ENCODE data around the gene PBX1. TPM values are rescaled to one million over a fixed set of nuclear protein-coding genes. Genes with fewer than 3 reads are reported as not detected.

Gene PBX1
- total and polyA plus RNA-seq, 2 experiments from 2014 or later = 40.0 to 104 TPM

DNA sequence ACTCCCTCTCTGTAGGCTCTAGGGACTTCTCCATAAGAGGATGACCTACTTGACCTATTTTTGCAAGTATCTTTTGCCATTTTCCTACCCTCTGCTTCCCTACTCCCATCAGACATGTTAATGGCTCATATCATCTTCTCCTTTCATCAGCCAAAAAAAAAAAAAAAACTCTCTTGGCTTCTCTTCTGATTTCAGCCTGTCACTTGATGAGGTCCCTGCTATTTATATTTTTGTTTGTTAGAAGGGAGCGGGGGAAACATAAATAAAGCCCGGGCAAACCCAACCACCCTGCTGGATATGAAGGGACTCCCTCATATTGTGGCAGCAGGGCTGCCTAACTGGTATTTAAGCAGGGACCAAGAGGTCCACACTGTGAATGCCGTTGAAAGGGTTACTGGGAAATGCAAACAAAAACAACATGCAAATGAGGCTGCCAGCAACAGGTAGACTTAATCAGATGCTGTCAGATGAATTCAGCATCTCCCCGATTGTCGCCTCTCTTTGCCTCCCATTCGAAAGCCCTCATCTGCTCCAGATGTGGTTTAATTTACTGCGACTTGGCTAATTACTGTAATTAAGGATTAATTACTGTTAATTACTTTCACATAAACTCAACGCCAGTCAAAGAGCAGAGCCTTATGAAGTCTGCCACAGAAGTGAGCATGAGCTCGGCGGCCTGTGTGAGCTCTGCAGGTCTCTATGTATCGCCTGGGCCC, 172.3 kb downstream of the PBX1 start:
- Histone ChIP-seq H3K36me3 (ENCODE audit: insufficient read depth) (no peaks in the 10 kb centered on the region), H4K20me1 (replicated peaks; ENCODE audit: insufficient read depth) (peaks cover 35% of the 10 kb centered on the region), H3K79me2 (replicated peaks; ENCODE audit: insufficient read depth) (peaks cover 98% of the 10 kb centered on the region), H3K4me2 (0 out of 2 replicates have a peak overlapping the region, but pooled peaks have one; percentile 29), H3K4me3 (no peak overlapping the region), H3K27ac (ENCODE audit: low read depth) (0 out of 2 replicates have a peak overlapping the region, but pooled peaks have one; percentile 23), H3K4me1 (ENCODE audit: insufficient read depth) (peaks cover 51% of the 10 kb centered on the region), H3K27me3 (ENCODE audit: insufficient read depth) (no peaks in the 10 kb centered on the region), H3F3A (replicated peaks; ENCODE audit: low read depth) (no peaks in the 10 kb centered on the region), H3K9me2 (ENCODE audit: insufficient read depth) (peaks cover 7% of the 10 kb centered on the region; the same call in 1 of the 2 replicates), H2AFZ (no peak overlapping the region)
- Mint-ChIP-seq H3K27ac (no peak overlapping the region), H3K9me3 (no peaks in the 10 kb centered on the region), H3K36me3 (ENCODE audit: low read depth) (no peaks in the 10 kb centered on the region), H3K4me3 (no peak overlapping the region), H3K4me1 (peaks cover 59% of the 10 kb centered on the region), H3K27me3 (ENCODE audit: insufficient read depth, low read depth, poor library complexity) (peaks cover 7% of the 10 kb centered on the region)
- TF ChIP-seq ZNF331 (CRISPR knock-in tag; IDR thresholded peaks at IDR 0.05; ENCODE audit: low read depth) (no peak), ZNF114 (CRISPR knock-in tag; IDR thresholded peaks at IDR 0.05) (no peak), EZH2phosphoT487 (IDR thresholded peaks at IDR 0.05; ENCODE audit: unreplicated experiment) (no peak), NANOG (IDR thresholded peaks at IDR 0.05; ENCODE audit: borderline replicate concordance) (no peak), JUNB (IDR thresholded peaks at IDR 0.05; ENCODE audit: unreplicated experiment) (no peak)
- TF ChIP-seq, protein P1, sequence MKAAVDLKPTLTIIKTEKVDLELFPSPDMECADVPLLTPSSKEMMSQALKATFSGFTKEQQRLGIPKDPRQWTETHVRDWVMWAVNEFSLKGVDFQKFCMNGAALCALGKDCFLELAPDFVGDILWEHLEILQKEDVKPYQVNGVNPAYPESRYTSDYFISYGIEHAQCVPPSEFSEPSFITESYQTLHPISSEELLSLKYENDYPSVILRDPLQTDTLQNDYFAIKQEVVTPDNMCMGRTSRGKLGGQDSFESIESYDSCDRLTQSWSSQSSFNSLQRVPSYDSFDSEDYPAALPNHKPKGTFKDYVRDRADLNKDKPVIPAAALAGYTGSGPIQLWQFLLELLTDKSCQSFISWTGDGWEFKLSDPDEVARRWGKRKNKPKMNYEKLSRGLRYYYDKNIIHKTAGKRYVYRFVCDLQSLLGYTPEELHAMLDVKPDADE (IDR thresholded peaks at IDR 0.05) = no peak
- TF ChIP-seq, protein P2, sequence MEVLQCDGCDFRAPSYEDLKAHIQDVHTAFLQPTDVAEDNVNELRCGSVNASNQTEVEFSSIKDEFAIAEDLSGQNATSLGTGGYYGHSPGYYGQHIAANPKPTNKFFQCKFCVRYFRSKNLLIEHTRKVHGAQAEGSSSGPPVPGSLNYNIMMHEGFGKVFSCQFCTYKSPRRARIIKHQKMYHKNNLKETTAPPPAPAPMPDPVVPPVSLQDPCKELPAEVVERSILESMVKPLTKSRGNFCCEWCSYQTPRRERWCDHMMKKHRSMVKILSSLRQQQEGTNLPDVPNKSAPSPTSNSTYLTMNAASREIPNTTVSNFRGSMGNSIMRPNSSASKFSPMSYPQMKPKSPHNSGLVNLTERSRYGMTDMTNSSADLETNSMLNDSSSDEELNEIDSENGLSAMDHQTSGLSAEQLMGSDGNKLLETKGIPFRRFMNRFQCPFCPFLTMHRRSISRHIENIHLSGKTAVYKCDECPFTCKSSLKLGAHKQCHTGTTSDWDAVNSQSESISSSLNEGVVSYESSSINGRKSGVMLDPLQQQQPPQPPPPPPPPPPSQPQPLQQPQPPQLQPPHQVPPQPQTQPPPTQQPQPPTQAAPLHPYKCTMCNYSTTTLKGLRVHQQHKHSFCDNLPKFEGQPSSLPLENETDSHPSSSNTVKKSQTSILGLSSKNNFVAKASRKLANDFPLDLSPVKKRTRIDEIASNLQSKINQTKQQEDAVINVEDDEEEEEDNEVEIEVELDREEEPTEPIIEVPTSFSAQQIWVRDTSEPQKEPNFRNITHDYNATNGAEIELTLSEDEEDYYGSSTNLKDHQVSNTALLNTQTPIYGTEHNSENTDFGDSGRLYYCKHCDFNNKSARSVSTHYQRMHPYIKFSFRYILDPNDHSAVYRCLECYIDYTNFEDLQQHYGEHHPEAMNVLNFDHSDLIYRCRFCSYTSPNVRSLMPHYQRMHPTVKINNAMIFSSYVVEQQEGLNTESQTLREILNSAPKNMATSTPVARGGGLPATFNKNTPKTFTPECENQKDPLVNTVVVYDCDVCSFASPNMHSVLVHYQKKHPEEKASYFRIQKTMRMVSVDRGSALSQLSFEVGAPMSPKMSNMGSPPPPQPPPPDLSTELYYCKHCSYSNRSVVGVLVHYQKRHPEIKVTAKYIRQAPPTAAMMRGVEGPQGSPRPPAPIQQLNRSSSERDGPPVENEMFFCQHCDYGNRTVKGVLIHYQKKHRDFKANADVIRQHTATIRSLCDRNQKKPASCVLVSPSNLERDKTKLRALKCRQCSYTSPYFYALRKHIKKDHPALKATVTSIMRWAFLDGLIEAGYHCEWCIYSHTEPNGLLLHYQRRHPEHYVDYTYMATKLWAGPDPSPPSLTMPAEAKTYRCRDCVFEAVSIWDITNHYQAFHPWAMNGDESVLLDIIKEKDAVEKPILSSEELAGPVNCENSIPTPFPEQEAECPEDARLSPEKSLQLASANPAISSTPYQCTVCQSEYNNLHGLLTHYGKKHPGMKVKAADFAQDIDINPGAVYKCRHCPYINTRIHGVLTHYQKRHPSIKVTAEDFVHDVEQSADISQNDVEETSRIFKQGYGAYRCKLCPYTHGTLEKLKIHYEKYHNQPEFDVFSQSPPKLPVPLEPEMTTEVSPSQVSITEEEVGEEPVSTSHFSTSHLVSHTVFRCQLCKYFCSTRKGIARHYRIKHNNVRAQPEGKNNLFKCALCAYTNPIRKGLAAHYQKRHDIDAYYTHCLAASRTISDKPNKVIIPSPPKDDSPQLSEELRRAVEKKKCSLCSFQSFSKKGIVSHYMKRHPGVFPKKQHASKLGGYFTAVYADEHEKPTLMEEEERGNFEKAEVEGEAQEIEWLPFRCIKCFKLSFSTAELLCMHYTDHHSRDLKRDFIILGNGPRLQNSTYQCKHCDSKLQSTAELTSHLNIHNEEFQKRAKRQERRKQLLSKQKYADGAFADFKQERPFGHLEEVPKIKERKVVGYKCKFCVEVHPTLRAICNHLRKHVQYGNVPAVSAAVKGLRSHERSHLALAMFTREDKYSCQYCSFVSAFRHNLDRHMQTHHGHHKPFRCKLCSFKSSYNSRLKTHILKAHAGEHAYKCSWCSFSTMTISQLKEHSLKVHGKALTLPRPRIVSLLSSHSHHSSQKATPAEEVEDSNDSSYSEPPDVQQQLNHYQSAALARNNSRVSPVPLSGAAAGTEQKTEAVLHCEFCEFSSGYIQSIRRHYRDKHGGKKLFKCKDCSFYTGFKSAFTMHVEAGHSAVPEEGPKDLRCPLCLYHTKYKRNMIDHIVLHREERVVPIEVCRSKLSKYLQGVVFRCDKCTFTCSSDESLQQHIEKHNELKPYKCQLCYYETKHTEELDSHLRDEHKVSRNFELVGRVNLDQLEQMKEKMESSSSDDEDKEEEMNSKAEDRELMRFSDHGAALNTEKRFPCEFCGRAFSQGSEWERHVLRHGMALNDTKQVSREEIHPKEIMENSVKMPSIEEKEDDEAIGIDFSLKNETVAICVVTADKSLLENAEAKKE (CRISPR knock-in tag; IDR thresholded peaks at IDR 0.05) = no peak
- TF ChIP-seq, protein P3, sequence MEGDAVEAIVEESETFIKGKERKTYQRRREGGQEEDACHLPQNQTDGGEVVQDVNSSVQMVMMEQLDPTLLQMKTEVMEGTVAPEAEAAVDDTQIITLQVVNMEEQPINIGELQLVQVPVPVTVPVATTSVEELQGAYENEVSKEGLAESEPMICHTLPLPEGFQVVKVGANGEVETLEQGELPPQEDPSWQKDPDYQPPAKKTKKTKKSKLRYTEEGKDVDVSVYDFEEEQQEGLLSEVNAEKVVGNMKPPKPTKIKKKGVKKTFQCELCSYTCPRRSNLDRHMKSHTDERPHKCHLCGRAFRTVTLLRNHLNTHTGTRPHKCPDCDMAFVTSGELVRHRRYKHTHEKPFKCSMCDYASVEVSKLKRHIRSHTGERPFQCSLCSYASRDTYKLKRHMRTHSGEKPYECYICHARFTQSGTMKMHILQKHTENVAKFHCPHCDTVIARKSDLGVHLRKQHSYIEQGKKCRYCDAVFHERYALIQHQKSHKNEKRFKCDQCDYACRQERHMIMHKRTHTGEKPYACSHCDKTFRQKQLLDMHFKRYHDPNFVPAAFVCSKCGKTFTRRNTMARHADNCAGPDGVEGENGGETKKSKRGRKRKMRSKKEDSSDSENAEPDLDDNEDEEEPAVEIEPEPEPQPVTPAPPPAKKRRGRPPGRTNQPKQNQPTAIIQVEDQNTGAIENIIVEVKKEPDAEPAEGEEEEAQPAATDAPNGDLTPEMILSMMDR (conservative IDR thresholded peaks at IDR 0.05; ENCODE audit: low read depth in 2 of 2) = no peak
- peak; percentile 86 for ATAC-seq
- peak; percentile 70 for DNase-seq (ENCODE audit: low spot score)

Data from GM23338 (cell line).